Measurements from ENCODE around the gene MRPL2.

- TF ChIP-seq USF1 (IDR thresholded peaks at IDR 0.05): no peak
- no peak for TF ChIP-seq CREB1 (IDR thresholded peaks at IDR 0.05; ENCODE audit: low read depth)
- no peak for TF ChIP-seq MAX (IDR thresholded peaks at IDR 0.05)
- TF ChIP-seq REST (IDR thresholded peaks at IDR 0.05; ENCODE audit: low read depth): no peak
- TF ChIP-seq YY1 (IDR thresholded peaks at IDR 0.05; ENCODE audit: low read depth): no peak
- TF ChIP-seq EP300 (IDR thresholded peaks at IDR 0.05; ENCODE audit: borderline replicate concordance): no peak
- no peak for TF ChIP-seq TCF12 (IDR thresholded peaks at IDR 0.05; ENCODE audit: low read depth)
- no peak for TF ChIP-seq TAF1 (IDR thresholded peaks at IDR 0.05; ENCODE audit: low read depth)
- no peak for TF ChIP-seq TEAD4 (IDR thresholded peaks at IDR 0.05)
- TF ChIP-seq CEBPB (IDR thresholded peaks at IDR 0.05): no peak
- TF ChIP-seq ZBTB7A (IDR thresholded peaks at IDR 0.05; ENCODE audit: low read depth): no peak
- no peak for TF ChIP-seq EGR1 (IDR thresholded peaks at IDR 0.05)
- TF ChIP-seq RAD21 (IDR thresholded peaks at IDR 0.05; ENCODE audit: low read depth): no peak
Observed at GRCh38 chr6:43090559-43090956, 31.3 kb upstream of the MRPL2 start.
